Measurements from ENCODE around the gene NAA16.
A peak's percentile ranks its signal among the peaks of the same experiment; 100 is the strongest.

NAA16 gene

DNA sequence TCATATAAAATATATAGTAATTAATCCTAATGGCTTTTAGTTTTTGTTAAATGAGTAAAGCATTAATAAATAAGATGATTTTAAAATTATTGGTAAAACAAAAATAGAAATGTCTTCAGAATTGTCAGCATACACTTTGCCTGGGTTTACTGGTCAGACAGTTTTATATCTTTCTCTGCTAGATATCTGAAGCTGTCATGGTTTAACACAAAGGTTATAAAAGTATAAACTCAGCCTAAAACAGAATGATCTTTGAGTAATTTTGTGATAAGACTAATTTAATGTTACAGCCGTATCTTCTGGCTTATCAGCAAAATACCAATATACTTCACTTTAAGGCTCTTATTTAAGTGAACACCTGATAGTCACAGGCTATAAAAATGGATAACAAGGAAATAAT is 17.8 kb upstream of the NAA16 start:
- ATAC-seq (no peak), DNase-seq (no peak)
- no peak overlapping the region for H3K4me3 Mint-ChIP-seq
- H3K36me3 Mint-ChIP-seq (ENCODE audit: low read depth) = no peaks in the 10 kb centered on the region
- H3K27ac Mint-ChIP-seq = no peak overlapping the region
- no peaks in the 10 kb centered on the region for H3K4me1 Mint-ChIP-seq
- no peaks in the 10 kb centered on the region for H3K27me3 Mint-ChIP-seq
- no peaks in the 10 kb centered on the region for H3K9me3 Mint-ChIP-seq

DNA sequence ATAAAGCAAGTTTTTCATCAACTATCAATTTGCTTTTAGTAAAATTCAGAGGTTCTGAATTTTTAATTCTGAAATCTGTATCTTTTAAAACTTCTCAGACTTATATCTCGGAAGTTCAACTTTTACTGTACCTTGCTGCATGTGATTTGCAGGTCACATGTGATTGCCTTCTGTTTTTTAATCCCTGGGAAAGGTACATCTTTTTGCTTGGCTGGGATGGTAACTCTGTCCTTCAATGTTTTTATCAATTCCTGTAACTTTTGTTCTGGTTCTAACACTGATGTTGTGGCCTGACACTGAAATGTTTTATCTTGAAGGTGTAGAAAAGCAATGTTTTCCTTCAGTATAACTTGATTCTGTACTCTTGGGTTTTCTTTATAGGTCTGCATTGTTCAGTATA is 16.2 kb upstream of the NAA16 start:
- no peak overlapping the region for H3K27ac Mint-ChIP-seq
- no peaks in the 10 kb centered on the region for H3K9me3 Mint-ChIP-seq
- DNase-seq (no peak), ATAC-seq (no peak)
- no peak overlapping the region for H3K4me3 Mint-ChIP-seq
- H3K36me3 Mint-ChIP-seq (ENCODE audit: low read depth) = no peaks in the 10 kb centered on the region
- H3K27me3 Mint-ChIP-seq = no peaks in the 10 kb centered on the region
- H3K4me1 Mint-ChIP-seq = peaks cover 10% of the 10 kb centered on the region

DNA sequence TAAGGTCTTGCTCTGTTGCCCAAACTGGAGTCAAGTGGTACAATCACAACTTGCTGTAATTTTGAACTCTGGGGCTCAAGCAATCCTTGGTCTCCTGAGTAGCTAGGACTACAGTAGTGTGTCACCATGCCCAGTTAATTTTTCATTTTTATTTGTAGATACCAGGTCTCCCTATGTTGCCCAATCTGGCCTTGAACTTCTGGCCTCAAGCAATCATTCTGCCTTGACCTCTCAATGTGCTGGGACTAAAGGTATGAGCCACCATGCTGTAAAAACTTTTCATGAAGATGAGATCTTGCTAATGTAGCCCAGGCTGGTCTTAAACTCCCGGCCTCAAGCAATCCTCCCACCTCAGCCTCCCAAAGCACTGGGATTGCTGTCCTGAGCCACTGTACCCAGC is 15.1 kb upstream of the NAA16 start:
- Mint-ChIP-seq H3K36me3 (ENCODE audit: low read depth) (no peaks in the 10 kb centered on the region), H3K27ac (no peak overlapping the region), H3K9me3 (no peaks in the 10 kb centered on the region), H3K27me3 (no peaks in the 10 kb centered on the region), H3K4me1 (peaks cover 12% of the 10 kb centered on the region), H3K4me3 (no peak overlapping the region)
- no peak for ATAC-seq
- no peak for DNase-seq

DNA sequence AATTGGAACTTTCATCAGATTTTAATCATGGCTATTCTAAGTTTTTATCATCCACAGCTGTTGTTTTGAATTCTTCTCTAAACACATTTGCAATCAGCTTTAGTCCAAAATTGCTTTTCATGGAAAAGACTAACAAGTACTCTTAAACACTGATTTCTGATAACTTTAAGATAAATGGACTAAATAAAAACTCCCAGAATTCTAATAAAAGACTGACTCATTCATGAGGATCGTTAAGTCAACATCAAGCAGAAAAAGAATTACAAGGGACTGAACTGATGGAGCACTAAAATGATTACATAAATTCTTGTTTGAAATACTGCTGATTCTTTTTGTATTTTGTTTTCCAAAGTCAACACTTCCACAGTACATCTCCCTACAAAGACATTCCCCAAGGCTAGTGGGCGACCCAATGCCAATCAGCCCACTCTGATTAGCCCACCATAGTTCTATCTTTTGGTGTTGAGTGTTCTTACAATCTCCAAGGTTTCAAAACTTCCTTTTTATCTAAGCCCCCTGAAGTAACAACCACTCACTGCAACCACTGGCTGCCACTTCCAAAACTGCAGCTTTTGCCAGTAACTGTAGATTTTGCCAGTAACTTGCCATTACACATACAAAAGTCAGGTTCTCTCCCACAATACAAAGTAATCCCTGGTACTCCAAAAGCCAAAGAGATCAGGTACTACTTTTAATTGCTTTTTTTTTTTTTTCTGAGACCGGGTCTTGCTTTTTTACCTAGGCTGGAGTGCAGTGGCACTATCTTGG is 14.0 kb upstream of the NAA16 start:
- H3K36me3 Mint-ChIP-seq (ENCODE audit: low read depth) = no peaks in the 10 kb centered on the region
- no peak for DNase-seq
- H3K27ac Mint-ChIP-seq = no peak overlapping the region
- H3K4me3 Mint-ChIP-seq = no peak overlapping the region
- peaks cover 12% of the 10 kb centered on the region for H3K4me1 Mint-ChIP-seq
- ATAC-seq = no peak
- no peaks in the 10 kb centered on the region for H3K9me3 Mint-ChIP-seq
- H3K27me3 Mint-ChIP-seq = no peaks in the 10 kb centered on the region

DNA sequence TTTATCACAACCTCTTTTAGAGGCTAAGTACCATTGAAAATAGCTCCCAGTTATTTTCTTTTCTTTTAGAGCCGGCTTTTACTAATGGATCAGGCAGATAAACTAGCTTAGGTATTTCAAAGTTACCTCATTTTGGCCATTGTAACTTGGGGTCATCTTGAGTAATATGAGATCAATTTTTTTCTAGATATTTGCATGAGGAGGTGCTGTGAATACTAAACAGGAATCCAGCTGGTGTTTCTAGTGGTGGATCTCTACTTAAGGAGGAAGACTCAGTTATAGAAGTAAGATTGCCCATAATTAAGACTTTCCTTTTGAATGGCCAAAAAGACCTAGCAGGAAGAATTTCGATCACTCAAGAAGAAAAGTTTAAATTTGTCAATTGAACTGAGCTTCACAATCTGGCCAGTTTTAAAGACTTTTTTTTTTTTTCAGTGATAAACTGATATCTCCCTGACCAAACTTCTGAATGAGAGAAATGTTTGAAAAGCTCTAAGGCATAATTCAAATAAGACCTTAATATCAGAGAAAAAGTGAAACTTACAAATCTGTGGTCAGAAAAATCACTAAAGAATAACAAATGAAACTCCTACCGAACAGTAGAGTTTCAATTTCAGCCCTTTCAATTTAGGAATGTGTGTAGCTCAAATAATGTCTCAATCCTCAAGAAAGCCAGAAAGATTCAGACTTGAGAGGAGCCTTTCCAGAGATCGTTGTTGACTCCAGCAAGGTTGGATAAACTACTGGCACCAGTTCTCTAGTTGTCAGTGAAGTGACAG is 11.6 kb upstream of the NAA16 start:
- Mint-ChIP-seq H3K9me3 (no peaks in the 10 kb centered on the region), H3K4me3 (no peak overlapping the region), H3K27ac (no peak overlapping the region), H3K27me3 (no peaks in the 10 kb centered on the region), H3K4me1 (peaks cover 12% of the 10 kb centered on the region), H3K36me3 (ENCODE audit: low read depth) (no peaks in the 10 kb centered on the region)
- no peak for ATAC-seq
- no peak for DNase-seq

DNA sequence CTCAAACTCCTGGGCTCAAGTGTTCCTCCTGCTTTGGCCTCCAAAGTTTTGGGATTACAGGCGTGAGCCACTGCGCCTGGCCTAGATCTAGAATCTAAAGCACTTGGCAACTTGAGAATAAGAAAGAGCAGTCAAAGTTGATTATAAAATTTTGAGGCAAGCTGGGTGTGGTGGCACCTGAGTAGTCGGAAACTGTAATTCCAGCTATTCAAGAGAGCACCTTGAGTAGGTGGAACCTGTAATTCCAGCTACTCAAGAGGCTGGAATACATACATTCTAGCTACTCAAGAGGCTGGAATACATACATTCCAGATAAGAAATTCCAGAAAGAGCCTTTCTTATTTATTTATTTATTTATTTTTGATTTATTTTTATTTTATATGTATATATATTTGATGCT is 8.3 kb upstream of the NAA16 start:
- Mint-ChIP-seq H3K36me3 (ENCODE audit: low read depth) (no peaks in the 10 kb centered on the region), H3K27ac (no peak overlapping the region), H3K4me1 (peaks cover 15% of the 10 kb centered on the region), H3K9me3 (no peaks in the 10 kb centered on the region), H3K27me3 (no peaks in the 10 kb centered on the region), H3K4me3 (no peak overlapping the region)
- DNase-seq = no peak
- ATAC-seq = no peak

DNA sequence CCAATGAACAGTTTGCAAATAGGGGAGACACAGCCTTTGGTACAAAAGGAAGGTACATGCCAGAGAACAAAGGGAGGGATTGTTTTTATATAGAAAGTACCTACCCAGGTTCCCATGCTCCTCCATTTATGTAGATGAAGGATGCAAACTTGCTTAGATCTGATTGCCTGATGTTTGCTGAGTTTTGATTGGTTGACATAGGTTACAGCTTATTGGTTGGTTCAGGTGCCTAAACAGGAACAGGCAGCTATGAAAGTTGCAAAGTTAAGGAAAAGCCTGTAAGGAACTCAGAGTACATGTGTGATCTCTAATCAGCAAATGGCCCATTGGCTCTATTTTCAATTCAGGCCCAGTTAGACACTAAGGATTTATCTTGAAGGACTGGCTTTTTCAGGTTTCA is 6.5 kb upstream of the NAA16 start:
- Mint-ChIP-seq H3K27ac (no peak overlapping the region), H3K4me1 (peaks cover 9% of the 10 kb centered on the region), H3K9me3 (no peaks in the 10 kb centered on the region), H3K27me3 (no peaks in the 10 kb centered on the region), H3K4me3 (no peak overlapping the region), H3K36me3 (ENCODE audit: low read depth) (no peaks in the 10 kb centered on the region)
- DNase-seq (no peak), ATAC-seq (no peak)

DNA sequence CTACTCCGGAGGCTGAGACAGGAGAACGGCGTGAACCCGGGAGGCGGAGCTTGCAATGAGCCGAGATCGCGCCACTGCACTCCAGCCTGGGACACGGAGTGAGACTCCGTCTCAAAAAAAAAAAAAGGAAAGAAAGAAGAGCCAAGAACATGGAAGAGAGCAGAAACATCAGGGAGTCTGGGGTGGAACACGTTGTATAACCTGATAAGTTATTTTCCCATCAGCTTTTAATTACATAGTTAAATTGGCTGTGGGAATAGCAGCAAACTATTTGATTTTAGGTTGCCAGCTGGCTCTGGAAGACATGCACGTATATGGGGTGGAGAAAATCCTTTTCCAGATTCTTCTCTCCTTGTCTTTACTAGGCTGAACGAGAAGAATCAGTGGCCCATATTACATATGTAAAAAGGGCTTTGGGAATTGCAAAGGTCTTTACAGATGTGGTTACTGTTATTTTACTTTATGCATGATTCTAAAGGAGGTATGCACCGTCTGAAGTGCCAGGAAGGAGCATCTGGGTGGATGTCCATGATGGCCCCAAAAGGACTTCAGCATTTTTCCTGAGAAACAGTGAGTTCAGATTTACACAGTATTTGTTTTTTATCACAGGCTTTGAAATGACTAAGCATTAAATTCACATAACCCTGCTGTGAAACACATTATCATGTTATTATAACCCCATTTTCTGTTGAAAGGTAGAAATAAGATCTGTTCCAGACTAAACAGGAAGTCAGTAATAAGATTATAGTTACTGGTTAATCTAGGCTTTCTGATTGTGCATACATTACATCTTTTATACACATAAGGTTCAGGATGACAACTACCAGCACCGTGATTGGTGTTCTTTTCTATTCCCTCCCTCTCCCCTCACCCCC is 4.6 kb upstream of the NAA16 start:
- Mint-ChIP-seq H3K9me3 (no peaks in the 10 kb centered on the region), H3K36me3 (ENCODE audit: low read depth) (peaks cover 2% of the 10 kb centered on the region), H3K4me3 (no peak overlapping the region), H3K4me1 (peaks cover 17% of the 10 kb centered on the region), H3K27ac (no peak overlapping the region), H3K27me3 (peaks cover 2% of the 10 kb centered on the region)
- ATAC-seq = no peak
- no peak for DNase-seq

DNA sequence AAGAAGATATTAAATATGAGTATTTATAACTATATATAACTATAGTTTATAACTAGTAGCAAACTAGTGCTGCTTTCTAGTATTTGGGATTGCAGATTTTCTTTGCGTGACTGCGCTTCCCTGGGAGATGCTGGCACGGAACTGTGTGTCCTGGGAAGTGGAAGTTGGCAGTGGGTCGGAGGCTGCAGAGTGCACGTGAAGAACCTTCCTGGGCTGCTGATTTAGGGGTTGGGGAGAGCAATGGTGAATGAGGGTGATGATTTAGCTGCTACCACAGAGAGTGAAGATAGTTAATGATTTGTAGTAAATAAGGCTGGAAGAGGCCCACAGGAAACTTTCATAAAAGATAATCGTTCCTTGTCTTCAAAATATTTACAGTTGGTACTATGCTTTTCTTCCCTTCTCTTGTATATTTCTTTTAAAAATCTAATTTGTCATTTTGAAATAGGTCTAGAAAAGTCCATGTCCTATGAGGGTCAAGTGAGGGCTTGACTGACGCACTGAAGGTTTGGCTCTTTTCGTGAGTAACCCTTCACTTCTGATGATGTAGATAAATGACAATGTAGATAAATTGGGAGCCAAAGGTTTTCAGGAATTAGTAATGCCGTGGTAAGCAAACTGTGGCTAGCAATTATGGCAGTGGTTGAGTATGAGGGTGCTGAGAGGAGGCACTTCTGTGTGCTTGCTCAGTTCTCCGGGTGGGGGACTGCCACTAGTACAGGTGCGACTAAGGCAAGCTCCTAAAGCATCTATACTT is 3.0 kb upstream of the NAA16 start:
- H3K4me1 Mint-ChIP-seq = peaks cover 19% of the 10 kb centered on the region
- no peak for DNase-seq
- no peaks in the 10 kb centered on the region for H3K9me3 Mint-ChIP-seq
- peaks cover 2% of the 10 kb centered on the region for H3K27me3 Mint-ChIP-seq
- H3K4me3 Mint-ChIP-seq = no peak overlapping the region
- H3K36me3 Mint-ChIP-seq (ENCODE audit: low read depth) = peaks cover 4% of the 10 kb centered on the region
- ATAC-seq = no peak
- no peak overlapping the region for H3K27ac Mint-ChIP-seq

DNA sequence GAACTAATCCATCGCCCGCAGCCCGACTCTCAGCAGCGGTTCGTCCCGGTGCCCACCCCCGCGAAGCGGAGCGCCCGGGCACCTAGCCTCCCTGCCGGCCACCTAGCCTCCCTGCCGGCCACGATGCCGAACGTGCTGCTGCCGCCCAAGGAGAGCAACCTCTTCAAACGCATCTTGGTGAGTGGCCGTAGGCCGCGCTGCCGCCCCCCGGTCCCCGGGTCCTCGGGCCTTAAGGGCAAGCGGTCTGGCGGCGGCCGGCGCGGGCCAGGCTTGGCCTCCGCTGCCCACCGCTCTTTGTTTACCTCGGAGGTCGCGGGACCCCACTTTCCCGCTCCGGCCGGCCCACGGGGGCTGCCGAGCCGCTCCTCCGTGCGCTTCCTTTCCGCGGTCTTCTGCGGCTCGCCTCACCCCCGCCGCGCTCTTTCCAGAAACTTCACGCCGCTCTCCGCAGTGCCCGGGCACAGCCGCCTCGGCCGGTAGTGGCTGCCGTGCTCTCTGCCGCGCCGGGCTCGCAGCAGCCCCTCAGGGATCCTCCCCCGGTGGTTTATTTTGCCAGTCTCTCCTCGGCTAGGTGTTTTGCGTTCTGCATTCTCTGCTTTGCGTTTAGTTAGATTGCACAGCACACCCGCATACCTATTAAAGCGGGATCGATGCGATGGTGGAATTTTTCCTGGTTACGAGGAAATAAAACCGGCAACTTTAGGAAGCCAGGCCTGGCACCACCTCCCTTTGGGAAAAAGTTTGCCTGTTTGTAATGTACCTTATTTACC is 524 bp downstream of the NAA16 start:
- peak overlapping the region; percentile 94 for H3K4me3 Mint-ChIP-seq
- DNase-seq (peak; percentile 64), ATAC-seq (peak; percentile 50)
- no peaks in the 10 kb centered on the region for H3K9me3 Mint-ChIP-seq
- H3K27ac Mint-ChIP-seq = peak overlapping the region; percentile 91
- H3K36me3 Mint-ChIP-seq (ENCODE audit: low read depth) = peaks cover 6% of the 10 kb centered on the region
- peaks cover 45% of the 10 kb centered on the region for H3K4me1 Mint-ChIP-seq
- H3K27me3 Mint-ChIP-seq = peaks cover 2% of the 10 kb centered on the region

DNA sequence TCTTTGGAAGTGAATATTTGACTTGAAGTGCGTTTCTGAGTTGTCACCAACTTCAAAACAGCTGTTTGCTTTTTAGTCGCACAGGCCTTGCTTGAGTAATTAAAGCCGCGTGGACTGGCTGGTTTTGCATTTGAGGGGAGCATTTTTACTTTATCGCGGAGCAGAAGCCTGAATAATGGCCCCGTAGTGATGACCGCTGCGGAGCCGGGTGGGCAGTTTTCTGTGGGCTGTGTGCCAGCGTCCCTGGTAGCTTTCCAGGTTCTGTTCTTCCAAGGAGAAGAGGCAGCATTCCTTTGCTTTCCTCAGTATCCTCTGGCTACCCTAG is 1.1 kb downstream of the NAA16 start:
- DNase-seq (peak; percentile 25), ATAC-seq (no peak)
- Mint-ChIP-seq H3K36me3 (ENCODE audit: low read depth) (peaks cover 11% of the 10 kb centered on the region), H3K27me3 (peaks cover 2% of the 10 kb centered on the region), H3K27ac (peak overlapping the region; percentile 91), H3K9me3 (no peaks in the 10 kb centered on the region), H3K4me1 (peaks cover 49% of the 10 kb centered on the region), H3K4me3 (peak overlapping the region; percentile 94)

DNA sequence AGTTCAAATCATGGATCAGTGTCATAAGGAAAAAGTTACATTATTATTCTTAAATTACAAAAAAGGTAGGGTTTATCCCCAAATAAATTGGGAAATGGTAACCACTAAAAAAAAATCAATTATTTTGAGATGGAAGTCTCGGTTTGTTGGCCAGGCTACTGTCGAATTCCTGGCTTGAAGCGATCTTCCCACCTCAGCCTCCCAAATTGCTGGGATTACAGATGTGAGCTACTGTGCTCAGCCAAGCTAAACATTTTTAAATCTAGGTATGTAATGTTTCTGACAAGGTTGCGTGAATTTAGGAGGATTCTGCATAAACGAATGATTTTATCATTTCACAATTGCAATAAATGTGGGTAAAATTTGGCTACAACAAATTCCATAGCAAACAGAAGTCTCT is 2.0 kb downstream of the NAA16 start:
- H3K27me3 Mint-ChIP-seq = peaks cover 2% of the 10 kb centered on the region
- H3K4me1 Mint-ChIP-seq = peaks cover 58% of the 10 kb centered on the region
- peak overlapping the region; percentile 94 for H3K4me3 Mint-ChIP-seq
- no peak for ATAC-seq
- H3K9me3 Mint-ChIP-seq = no peaks in the 10 kb centered on the region
- H3K36me3 Mint-ChIP-seq (ENCODE audit: low read depth) = peaks cover 21% of the 10 kb centered on the region
- peak overlapping the region; percentile 91 for H3K27ac Mint-ChIP-seq
- no peak for DNase-seq

DNA sequence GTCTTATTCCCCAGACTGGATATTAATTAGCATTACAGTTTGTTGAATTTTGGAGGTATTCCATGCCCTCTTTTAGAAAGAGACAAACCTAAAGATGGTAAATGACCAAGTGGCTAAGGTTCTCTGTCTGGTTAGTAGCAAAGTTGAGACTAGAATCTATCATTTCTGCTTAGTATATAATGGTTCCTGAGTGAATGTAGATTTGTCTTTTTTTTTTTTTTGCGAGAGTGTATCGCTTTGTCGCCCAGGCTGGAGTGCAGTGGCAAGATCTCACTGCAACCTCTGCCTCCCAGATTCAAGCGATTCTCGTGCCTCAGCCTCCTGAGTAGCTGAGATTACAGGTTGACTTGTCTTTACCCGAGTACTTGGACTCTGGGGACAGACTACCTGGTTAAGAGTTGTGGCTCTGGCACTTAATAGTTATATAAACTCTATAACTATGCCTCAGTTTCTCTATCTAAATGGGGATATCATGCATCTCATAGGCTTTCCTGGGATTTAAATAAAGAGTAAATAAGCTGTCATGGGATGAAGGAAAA is 2.7 kb downstream of the NAA16 start:
- no peak for ATAC-seq
- H3K4me3 Mint-ChIP-seq = peak overlapping the region; percentile 94
- peaks cover 64% of the 10 kb centered on the region for H3K4me1 Mint-ChIP-seq
- H3K36me3 Mint-ChIP-seq (ENCODE audit: low read depth) = peaks cover 24% of the 10 kb centered on the region
- peaks cover 2% of the 10 kb centered on the region for H3K27me3 Mint-ChIP-seq
- H3K9me3 Mint-ChIP-seq = no peaks in the 10 kb centered on the region
- peak overlapping the region; percentile 46 for H3K27ac Mint-ChIP-seq
- no peak for DNase-seq

Data from activated naive CD8-positive, alpha-beta T cell treated with anti-CD3 and anti-CD28 coated beads, Interleukin-2, amount 50 U/mL, for 24 hours (primary cell).